ENCODE measurements around the gene ZBTB46.

DNA sequence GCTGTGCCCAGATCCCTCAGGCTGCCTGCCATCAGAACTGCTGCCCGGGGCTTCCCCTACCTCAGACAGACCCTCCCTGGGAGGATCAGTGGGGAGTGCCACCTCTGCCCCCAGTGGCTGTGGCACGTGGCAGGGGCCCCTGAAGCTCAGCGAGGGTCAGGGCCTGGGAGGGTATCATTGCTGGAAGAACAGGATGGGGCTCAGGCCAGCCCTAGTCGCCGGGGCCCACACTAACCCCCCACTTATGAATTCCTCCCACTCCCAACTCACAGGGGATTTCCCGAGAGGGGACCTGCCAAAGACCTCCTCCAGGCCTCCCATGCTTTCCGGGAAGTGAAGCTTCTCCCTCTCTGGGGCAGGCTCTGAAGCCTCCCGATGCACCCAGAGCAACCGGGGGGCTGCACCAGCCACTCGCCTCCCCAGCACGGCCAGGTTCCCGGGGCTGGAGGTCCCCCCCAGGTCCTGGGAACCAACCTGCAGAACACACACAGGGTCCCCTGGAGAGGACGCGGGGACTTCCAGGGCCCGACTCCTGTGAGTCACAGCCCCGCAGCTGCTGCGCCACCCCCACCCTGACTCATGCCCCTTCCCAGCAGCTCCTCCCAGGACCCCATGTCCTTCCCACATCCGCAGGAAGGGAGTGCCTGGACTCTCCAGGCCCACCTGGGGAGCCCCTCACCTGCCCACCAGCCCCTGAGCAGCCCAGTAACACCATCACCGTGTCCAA is 132.2 kb downstream of the ZBTB46 start:
- TF ChIP-seq, protein P1, sequence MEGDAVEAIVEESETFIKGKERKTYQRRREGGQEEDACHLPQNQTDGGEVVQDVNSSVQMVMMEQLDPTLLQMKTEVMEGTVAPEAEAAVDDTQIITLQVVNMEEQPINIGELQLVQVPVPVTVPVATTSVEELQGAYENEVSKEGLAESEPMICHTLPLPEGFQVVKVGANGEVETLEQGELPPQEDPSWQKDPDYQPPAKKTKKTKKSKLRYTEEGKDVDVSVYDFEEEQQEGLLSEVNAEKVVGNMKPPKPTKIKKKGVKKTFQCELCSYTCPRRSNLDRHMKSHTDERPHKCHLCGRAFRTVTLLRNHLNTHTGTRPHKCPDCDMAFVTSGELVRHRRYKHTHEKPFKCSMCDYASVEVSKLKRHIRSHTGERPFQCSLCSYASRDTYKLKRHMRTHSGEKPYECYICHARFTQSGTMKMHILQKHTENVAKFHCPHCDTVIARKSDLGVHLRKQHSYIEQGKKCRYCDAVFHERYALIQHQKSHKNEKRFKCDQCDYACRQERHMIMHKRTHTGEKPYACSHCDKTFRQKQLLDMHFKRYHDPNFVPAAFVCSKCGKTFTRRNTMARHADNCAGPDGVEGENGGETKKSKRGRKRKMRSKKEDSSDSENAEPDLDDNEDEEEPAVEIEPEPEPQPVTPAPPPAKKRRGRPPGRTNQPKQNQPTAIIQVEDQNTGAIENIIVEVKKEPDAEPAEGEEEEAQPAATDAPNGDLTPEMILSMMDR (conservative IDR thresholded peaks at IDR 0.05): no peak
- TF ChIP-seq EZH2 (IDR thresholded peaks at IDR 0.05; ENCODE audit: low read depth): no peak
